Activated CD4-positive, alpha-beta T cell treated with anti-CD3 and anti-CD28 coated beads for 36 hours (primary cell): Measurements from ENCODE around the gene AGPAT4. TPM values are rescaled to one million over a fixed set of nuclear protein-coding genes. Genes with fewer than 3 reads are reported as not detected.

Experiments
- ATAC-seq: fragments of 200-7000 bp; cut with Tn5 transposase; one replicate; pipeline ENCODE4 v1.10.0; 2021; ENCODE audit warnings: mild to moderate bottlenecking, moderate library complexity
- CTCF ChIA-PET: fragments of 350-600 bp; sonication (Branson Sonifier 250); formaldehyde crosslinking; loops from one replicate; lab custom pipeline; 2021; ENCODE audit warnings: antibody characterized with exemption; lab: Charles Lee
- POLR2A ChIA-PET: fragments of 350-600 bp; sonication (Branson Sonifier 250); formaldehyde crosslinking; loops from one replicate; lab custom pipeline; 2021; ENCODE audit warnings: antibody characterized with exemption, inconsistent platforms; lab: Charles Lee
- DNase-seq: peaks from one replicate; pipeline ENCODE4 v3.0.0-alpha.2; 2020
- H3K27ac Mint-ChIP-seq: one replicate; pipeline ENCODE4 v1.8.0; 2021; ENCODE audit warnings: mixed read lengths
- H3K27me3 Mint-ChIP-seq: one replicate; pipeline ENCODE4 v1.8.0; 2021; ENCODE audit warnings: mixed read lengths
- H3K36me3 Mint-ChIP-seq: one replicate; pipeline ENCODE4 v1.8.0; 2021; ENCODE audit warnings: low read depth, mixed read lengths
- H3K4me1 Mint-ChIP-seq: one replicate; pipeline ENCODE4 v1.8.0; 2021; ENCODE audit warnings: mixed read lengths
- H3K4me3 Mint-ChIP-seq: one replicate; pipeline ENCODE4 v1.8.0; 2021; ENCODE audit warnings: mild to moderate bottlenecking, moderate library complexity, mixed read lengths
- H3K9me3 Mint-ChIP-seq: one replicate; pipeline ENCODE4 v1.8.0; 2021; ENCODE audit warnings: low read depth, mixed read lengths
- intact Hi-C, 2 experiments: fragments of 100-400 bp; cut with DNase I in 1 of 2; cut with micrococcal nuclease in 1 of 2; formaldehyde crosslinking; loops; one replicate each; pipeline versions ENCODE4 v1.14.2 to v1.15.1; 2022 to 2024; cut with DNase I, micrococcal nuclease
- total RNA-seq, 2 experiments: library from RNA; stranded (reverse); gene quantifications; one replicate each; pipeline ENCODE4 v1.2.3, GENCODE V29; 2021

AGPAT4 gene
- total RNA-seq, 2 experiments from 2014 or later, result 4.7 to 5.0 TPM

DNA sequence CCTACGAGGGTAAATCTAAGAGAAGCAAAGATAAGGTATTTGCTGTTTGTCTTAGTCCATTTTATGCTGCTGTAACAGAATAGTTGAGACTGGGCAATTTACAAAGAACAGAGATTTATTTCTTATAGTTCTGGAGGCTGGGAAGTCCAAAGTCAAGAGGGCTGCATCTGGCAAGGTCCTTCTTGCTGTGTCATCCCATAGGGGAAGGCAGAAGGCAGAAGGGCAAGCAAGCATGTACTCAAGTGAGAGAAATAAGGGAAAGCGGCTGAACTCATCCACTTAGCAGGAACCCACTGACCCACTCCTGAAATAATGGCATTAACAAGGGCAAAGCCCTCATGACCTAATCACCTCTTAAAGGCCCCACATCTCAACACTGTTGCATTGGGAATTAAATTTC lies 102.7 kb downstream of the AGPAT4 start:
- CTCF ChIA-PET, result no interaction called here
- no peak for ATAC-seq
- no peak overlapping the region for H3K4me3 Mint-ChIP-seq

DNA sequence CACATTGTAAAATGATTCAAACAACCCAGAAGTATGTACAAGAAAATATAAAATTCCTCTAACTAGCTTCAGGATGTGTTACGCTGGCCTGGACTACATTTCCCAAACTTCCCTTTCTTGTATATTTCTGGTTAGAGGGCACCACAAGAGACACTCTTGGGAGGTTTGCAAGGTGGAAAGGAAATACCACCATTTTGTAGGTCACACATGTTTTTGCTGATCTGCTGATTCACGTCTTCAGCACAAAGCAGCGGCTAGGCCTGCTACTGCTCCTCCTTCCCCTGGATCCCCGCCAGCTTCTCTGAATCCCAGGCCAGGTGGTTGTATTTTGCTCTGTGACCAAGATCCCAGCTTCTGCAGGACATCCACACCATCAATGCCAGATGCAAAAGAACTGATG lies 104.2 kb downstream of the AGPAT4 start:
- ChIA-PET CTCF (no interaction called here), POLR2A (no interaction called here)
- DNase-seq (no peak), ATAC-seq (no peak)
- intact Hi-C loops, result no loop called here
- Mint-ChIP-seq H3K4me3 (no peak overlapping the region), H3K36me3 (peaks cover 5% of the 10 kb centered on the region), H3K9me3 (peaks cover 1% of the 10 kb centered on the region), H3K27ac (no peak overlapping the region), H3K4me1 (no peaks in the 10 kb centered on the region), H3K27me3 (no peaks in the 10 kb centered on the region)

More for the DNA sequence above, 102.7 kb downstream of the AGPAT4 start:
- POLR2A ChIA-PET, result no interaction called here
- intact Hi-C loops, result no loop called here
- Mint-ChIP-seq H3K4me1 (no peaks in the 10 kb centered on the region), H3K9me3 (peaks cover 8% of the 10 kb centered on the region), H3K27ac (no peak overlapping the region), H3K36me3 (peaks cover 5% of the 10 kb centered on the region), H3K27me3 (no peaks in the 10 kb centered on the region)
- no peak for DNase-seq

DNA sequence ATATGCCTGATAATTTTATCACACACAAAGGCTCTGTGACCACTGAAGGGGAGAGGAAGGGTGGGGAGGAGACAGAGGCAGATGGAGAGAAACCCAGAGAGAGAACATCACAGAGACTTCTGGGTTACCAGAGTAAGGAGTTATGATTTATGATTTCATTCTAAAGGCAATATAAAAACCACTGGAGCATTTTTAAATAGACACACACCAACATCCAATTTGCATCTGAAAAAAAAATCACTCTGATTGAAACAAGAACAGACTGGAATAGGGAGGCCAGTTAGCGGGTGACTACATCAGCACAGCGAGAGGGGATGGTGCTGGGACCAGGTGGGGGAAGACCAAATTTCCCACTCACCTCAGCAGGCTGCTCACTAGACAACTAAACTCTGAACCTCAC lies 104.8 kb downstream of the AGPAT4 start:
- intact Hi-C loops, result no loop called here
- ATAC-seq (no peak), DNase-seq (no peak)
- CTCF ChIA-PET, result no interaction called here
- no peak overlapping the region for H3K4me3 Mint-ChIP-seq
- POLR2A ChIA-PET, result no interaction called here
- no peaks in the 10 kb centered on the region for H3K4me1 Mint-ChIP-seq
- H3K36me3 Mint-ChIP-seq, result peaks cover 5% of the 10 kb centered on the region
- no peaks in the 10 kb centered on the region for H3K9me3 Mint-ChIP-seq
- no peaks in the 10 kb centered on the region for H3K27me3 Mint-ChIP-seq
- no peak overlapping the region for H3K27ac Mint-ChIP-seq

DNA sequence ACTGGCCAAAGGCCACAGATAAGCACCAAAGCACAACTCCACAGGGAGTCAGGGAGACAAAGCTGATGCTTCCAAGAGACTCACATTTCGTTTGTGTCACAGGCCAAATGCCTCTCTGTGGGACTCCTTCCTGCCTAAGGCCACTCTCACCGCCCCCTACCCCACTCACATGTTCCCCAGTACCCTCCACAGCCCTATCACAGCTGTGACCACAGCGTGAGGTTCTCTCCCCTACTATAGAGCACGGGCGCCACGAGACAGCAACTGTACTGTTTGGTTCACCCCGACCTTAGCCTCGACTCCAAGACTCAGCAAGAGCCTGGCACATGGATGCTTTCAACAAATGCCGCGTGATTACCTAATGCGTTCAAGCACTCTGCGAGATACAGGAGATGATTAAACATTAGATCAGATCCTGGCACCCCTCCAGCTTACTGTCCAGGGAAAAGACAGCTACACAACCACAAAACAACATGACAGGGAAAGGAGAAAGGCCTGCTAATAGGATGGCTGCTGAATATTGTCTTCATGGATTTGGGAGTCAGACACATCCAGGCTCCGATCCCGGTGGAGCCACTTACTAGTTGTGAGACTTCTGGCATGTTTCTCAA lies 105.5 kb downstream of the AGPAT4 start:
- no peaks in the 10 kb centered on the region for H3K4me1 Mint-ChIP-seq
- intact Hi-C loops, result no loop called here
- DNase-seq, result no peak
- H3K4me3 Mint-ChIP-seq, result no peak overlapping the region
- ChIA-PET CTCF (interaction anchor here (0.5 kb wide), 1 partner anchor 20 kb away, joined by 3 read pairs; no protein-coding TSS in a partner anchor), POLR2A (no interaction called here)
- H3K27ac Mint-ChIP-seq, result no peak overlapping the region
- H3K9me3 Mint-ChIP-seq, result no peaks in the 10 kb centered on the region
- peaks cover 3% of the 10 kb centered on the region for H3K36me3 Mint-ChIP-seq
- H3K27me3 Mint-ChIP-seq, result no peaks in the 10 kb centered on the region
- no peak for ATAC-seq

DNA sequence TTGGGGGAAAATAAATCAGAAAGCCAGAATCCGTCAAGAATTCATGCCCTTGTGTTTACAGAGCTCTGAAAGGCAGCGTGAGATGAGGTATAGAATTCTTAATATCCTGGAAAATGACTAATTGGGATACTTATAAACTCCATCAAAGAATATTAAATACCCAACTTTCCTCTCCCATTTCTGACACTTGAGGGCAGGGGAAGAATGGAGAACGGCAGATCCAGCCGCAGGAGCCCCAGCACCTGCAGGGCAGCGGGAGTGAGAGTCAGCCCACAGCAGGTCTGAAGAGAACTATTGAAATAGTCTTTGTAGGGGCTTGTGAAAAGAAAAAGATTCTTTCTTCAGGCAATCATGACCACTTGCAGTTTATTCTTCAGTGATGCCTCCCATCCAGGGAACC lies 107.2 kb downstream of the AGPAT4 start:
- Mint-ChIP-seq H3K27me3 (no peaks in the 10 kb centered on the region), H3K36me3 (peaks cover 6% of the 10 kb centered on the region), H3K4me3 (no peak overlapping the region), H3K4me1 (no peaks in the 10 kb centered on the region), H3K9me3 (no peaks in the 10 kb centered on the region), H3K27ac (no peak overlapping the region)
- ATAC-seq (no peak), DNase-seq (no peak)
- ChIA-PET CTCF (no interaction called here), POLR2A (no interaction called here)
- intact Hi-C loops, result no loop called here

DNA sequence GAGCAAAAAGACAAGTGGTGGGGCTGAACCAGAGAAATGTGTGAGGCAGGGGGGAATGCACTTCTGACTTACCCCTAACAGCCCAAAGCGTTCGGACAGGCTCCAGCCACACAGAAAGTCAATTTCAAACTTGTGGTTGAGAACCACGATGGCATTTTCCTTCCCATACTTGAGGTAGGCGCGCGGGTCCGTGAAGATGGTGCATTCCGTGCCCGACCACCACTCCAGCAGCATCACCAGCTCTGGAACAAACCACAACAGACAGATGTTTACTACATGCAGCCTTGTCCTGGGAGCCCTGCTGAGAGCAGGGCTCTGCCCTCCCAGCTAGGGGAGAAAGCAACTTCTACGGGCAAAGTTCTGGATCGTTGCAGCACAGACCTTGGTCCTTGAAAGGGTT lies 107.7 kb downstream of the AGPAT4 start:
- POLR2A ChIA-PET, result no interaction called here
- CTCF ChIA-PET, result no interaction called here
- Mint-ChIP-seq H3K27ac (no peak overlapping the region), H3K36me3 (peaks cover 6% of the 10 kb centered on the region), H3K4me3 (no peak overlapping the region), H3K27me3 (no peaks in the 10 kb centered on the region), H3K4me1 (no peaks in the 10 kb centered on the region), H3K9me3 (no peaks in the 10 kb centered on the region)
- DNase-seq (no peak), ATAC-seq (no peak)
- intact Hi-C loops, result no loop called here

DNA sequence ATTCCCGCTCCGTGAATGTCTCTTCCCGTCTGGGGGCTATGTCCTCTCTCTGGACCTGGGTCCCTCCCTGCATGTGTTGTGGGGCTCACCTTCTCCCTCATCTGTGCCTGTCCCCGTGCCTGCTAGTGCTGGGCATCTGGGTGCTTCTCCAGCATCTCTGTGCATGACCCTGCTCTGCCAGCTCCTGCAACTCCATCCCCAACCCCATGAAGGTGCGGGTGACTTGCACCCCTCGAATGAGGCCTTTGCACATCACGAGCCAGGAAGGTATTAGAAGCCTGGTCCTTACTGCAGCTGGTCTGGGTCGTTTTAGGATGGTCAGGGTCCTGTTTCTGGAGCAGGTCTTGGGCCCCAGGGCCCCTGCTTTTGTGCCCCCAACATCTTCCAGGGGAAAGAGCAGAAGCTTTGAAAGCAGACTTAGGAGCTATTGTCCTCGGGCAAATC lies 109.7 kb downstream of the AGPAT4 start:
- no peak for DNase-seq
- H3K36me3 Mint-ChIP-seq, result peaks cover 9% of the 10 kb centered on the region
- intact Hi-C loops, result no loop called here
- H3K4me3 Mint-ChIP-seq, result no peak overlapping the region
- no peak overlapping the region for H3K27ac Mint-ChIP-seq
- no peak for ATAC-seq
- H3K27me3 Mint-ChIP-seq, result no peaks in the 10 kb centered on the region
- no peaks in the 10 kb centered on the region for H3K9me3 Mint-ChIP-seq
- CTCF ChIA-PET, result no interaction called here
- POLR2A ChIA-PET, result no interaction called here
- no peaks in the 10 kb centered on the region for H3K4me1 Mint-ChIP-seq

DNA sequence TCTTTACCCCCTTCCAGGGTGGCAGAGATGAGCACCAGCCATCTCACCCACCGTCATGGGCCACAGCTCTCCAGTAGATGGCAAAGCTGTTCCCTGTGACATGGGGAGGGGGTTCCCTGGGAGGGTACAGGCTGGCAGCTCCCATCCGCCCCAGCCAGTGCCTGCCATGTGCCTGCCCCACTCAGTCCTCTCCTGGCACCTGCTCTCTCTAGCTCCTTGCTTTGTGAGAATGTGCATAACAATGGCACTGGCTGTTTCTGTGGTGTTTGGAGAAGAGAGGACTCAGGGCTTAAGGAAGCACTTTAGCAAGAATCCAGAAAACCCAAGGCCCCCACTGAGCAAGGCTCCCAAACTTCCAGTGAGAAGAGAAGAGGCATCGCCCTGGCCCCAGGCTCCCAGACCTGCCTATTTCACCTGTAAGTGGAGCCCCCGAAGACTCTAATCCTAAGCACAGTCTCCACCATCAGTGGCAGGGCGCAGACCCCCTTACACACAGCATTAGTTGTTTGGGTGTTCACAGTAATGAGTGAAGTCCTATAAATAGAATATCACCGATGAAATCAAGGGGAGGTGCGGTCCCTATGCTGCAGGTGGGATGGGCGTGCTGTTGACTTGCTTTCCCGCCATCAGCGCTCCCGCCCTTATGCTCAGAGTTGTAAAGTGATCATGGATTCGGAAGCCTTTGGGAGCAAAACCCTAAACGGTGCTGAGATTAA lies 110.2 kb downstream of the AGPAT4 start:
- Mint-ChIP-seq H3K27me3 (no peaks in the 10 kb centered on the region), H3K27ac (no peak overlapping the region), H3K9me3 (no peaks in the 10 kb centered on the region), H3K4me1 (no peaks in the 10 kb centered on the region), H3K36me3 (peaks cover 9% of the 10 kb centered on the region), H3K4me3 (no peak overlapping the region)
- ATAC-seq (no peak), DNase-seq (no peak)
- ChIA-PET POLR2A (no interaction called here), CTCF (no interaction called here)
- intact Hi-C loops, result no loop called here

DNA sequence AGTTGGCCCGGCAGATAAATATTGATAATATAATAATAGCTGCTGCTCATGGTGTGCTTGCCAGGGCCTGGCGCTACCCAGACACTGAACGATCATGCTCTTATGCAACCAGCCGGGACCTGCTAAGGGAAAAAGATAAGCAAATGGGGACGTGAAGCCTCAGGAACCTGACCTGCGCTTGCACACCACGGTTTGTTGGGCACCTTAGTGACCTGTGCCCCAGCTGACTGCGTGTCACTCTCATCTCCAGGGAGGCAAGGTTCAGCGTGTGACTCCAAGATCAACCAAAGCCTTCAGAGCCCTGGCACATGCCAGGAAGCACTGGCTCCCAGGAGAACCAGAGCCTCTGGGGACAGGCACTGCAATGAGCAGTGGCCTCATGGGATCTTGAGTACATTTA lies 111.1 kb downstream of the AGPAT4 start:
- intact Hi-C loops, result no loop called here
- ATAC-seq, result no peak
- CTCF ChIA-PET, result interaction anchor here (0.6 kb wide), 1 partner anchor 447 kb away, joined by 3 read pairs; no protein-coding TSS in a partner anchor
- no peak overlapping the region for H3K4me3 Mint-ChIP-seq
- H3K36me3 Mint-ChIP-seq, result peaks cover 9% of the 10 kb centered on the region
- H3K4me1 Mint-ChIP-seq, result no peaks in the 10 kb centered on the region
- no peak for DNase-seq
- peaks cover 5% of the 10 kb centered on the region for H3K9me3 Mint-ChIP-seq
- no peaks in the 10 kb centered on the region for H3K27me3 Mint-ChIP-seq
- POLR2A ChIA-PET, result no interaction called here
- no peak overlapping the region for H3K27ac Mint-ChIP-seq

DNA sequence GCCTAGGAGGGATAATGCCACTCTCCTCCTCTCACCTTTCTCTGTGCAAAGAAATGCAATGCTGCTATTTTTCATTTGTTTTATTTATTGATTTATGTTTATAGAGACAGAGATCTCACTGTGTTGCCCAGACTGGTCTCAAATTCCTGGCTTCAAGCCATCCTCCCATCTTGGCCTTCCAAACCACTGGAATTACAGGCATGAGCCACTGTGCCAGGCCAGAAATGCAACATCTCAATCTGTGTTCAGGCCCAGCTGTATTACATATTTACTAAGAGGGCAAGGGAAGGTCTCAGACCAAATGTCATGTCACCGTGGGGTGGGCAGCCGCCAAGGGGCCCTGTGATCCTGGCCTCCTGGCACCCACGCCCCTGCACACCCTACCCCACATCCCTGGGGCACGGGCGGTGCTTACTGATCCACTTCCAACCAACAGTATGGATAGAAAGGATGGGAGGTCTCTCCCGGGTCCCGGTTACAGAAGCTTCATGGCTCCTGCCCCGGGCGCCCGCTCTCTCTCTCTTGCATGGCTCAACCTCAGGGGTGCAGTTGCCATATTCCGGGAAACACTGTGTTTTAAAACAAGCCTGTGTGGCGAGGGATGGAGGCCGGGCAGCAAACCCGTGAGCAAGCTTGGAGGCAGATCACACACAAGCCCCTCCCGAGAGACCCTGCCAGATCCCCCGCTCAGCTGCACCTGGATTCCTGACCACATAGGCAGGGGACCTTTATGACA lies 111.8 kb downstream of the AGPAT4 start:
- Mint-ChIP-seq H3K27me3 (no peaks in the 10 kb centered on the region), H3K36me3 (peaks cover 9% of the 10 kb centered on the region), H3K27ac (no peak overlapping the region), H3K4me1 (no peaks in the 10 kb centered on the region), H3K4me3 (no peak overlapping the region), H3K9me3 (peaks cover 6% of the 10 kb centered on the region)
- intact Hi-C loops, result no loop called here
- DNase-seq, result no peak
- POLR2A ChIA-PET, result no interaction called here
- no peak for ATAC-seq
- CTCF ChIA-PET, result interaction anchor here (0.6 kb wide), 1 partner anchor 447 kb away, joined by 3 read pairs; no protein-coding TSS in a partner anchor

DNA sequence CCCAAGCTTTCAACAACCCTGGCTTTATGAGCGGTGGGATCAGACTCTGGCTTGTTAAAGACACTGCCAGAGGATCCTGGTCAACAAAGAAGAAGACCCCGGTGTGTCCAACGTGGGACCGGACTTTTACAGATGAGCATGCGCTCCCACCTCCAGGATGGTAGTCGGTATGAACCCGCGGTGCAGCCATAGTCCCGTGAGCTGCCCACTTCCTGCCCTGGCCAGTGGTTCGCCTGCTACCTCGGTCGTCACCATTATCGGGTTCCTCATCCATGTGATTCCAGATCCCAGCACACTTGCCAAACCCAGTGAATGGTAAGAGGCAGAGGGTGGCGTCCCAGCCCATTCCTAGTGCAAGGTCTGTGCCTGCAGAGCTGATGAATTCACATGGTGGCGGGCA lies 112.7 kb downstream of the AGPAT4 start:
- DNase-seq, result no peak
- no peak overlapping the region for H3K4me3 Mint-ChIP-seq
- H3K27ac Mint-ChIP-seq, result no peak overlapping the region
- H3K36me3 Mint-ChIP-seq, result peaks cover 9% of the 10 kb centered on the region
- POLR2A ChIA-PET, result no interaction called here
- H3K9me3 Mint-ChIP-seq, result peaks cover 6% of the 10 kb centered on the region
- no peaks in the 10 kb centered on the region for H3K4me1 Mint-ChIP-seq
- H3K27me3 Mint-ChIP-seq, result no peaks in the 10 kb centered on the region
- CTCF ChIA-PET, result no interaction called here
- ATAC-seq, result no peak
- intact Hi-C loops, result no loop called here
